ENCODE results near the gene KLK14.

The KLK14 gene

DNA sequence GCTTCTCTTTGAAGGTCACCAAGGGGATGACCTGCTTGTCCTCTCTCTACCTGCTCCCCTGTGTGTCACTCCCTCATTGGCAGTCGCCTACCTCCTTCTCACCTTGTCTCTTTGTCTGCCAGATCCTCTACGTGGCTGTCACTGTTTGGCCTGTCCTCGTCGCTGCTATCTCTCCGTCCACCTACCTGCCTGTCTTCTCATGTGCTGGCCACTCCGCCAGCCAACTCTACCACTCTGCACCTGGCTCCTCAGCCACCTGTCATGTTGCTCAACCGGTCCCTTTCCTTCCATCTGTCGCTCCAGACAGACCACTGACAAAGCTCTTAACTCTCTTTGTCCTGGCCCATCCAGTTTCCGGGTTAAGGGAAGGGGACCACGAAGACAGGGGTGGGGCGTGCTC lies 48.0 kb downstream of the KLK14 start, which contains the start of gene KLK12:
KLK12 (minus strand) TSS at position 299 of the 400 bp plus-strand sequence. CDS start 381 bp downstream, outside the sequence.
- no peak for DNase-seq

DNA sequence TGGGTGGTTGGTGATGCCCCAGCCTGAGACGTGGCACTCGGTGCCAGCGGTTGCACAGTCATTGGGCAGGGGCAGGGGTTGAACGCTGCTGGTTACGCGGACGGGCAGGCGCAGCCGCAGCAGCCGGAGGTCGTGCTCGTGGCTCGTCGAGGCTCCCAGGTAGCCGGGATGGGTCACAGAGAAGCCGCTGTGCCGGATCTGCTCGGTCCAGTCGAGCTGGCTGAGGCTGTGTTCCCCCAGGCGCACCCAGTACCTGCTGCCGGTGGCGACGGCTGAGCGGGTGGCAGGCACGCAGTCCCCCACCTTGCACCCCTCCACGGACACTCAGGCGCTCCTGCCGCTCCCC lies 50.8 kb downstream of the KLK14 start:
- DNase-seq, result no peak

DNA sequence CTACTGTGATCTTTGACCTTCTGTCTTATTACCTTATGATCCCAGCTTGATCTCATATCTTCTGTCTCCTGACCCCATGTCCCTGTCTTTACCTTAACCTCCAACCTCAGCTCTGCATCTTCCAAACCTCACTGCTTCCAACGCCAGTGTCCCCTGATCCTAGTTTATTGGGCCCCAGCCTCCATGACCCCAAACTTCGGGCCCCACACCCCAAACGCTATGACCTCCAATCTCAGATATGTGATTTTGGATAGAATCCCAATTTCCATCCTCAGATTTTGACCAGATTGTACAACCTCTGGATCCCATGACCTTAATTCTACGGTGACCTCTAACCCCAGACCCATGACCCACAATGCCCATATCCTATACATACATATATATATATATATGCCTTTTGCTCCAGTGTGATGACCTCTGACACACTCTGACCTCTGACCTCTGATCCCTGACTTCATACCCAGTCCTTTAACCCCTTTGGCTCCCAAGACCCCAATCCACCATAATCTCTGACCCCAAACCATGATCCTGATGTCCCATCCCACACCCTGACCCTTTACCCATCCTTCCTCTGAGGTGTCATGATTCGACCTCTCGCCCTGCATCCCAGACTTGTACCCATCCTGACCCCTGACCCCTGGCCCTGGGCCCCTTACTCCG lies 51.3 kb downstream of the KLK14 start:
- no peak for DNase-seq

- no peak for DNase-seq
These were observed 52.1 kb downstream of the KLK14 start for GRCh38 chr19:51030631-51031030.

DNA sequence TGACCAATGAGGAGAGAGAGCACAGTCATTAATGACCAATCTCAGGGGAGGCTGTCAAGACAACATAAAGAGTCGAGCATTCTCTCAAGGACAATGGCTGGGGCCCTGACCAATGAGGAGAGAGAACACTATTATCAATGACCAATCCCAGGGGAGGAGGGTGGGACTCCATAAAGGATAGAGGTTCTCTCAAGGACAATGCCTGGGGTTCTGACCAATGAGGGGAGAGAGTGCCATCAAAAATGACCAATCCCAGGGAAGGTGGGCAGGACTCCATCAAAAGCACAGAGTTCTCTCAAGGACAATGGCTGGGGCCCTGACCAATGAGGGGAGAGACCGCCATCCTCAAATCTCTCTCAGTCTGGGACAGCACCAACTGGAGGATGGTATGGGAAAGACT lies 53.0 kb downstream of the KLK14 start:
- no peak for DNase-seq

Measured in suppressor macrophage treated with lipopolysaccharide for 1 hour (primary cell).